ENCODE results near the gene OAS2. TPM values are rescaled to one million over a fixed set of nuclear protein-coding genes. Genes with fewer than 3 reads are reported as not detected.

OAS2 gene
- total and polyA plus RNA-seq, 2 donors (not counting 1 experiment from before 2014, with no cell fraction given): 2.2 to 3.1 TPM

DNA sequence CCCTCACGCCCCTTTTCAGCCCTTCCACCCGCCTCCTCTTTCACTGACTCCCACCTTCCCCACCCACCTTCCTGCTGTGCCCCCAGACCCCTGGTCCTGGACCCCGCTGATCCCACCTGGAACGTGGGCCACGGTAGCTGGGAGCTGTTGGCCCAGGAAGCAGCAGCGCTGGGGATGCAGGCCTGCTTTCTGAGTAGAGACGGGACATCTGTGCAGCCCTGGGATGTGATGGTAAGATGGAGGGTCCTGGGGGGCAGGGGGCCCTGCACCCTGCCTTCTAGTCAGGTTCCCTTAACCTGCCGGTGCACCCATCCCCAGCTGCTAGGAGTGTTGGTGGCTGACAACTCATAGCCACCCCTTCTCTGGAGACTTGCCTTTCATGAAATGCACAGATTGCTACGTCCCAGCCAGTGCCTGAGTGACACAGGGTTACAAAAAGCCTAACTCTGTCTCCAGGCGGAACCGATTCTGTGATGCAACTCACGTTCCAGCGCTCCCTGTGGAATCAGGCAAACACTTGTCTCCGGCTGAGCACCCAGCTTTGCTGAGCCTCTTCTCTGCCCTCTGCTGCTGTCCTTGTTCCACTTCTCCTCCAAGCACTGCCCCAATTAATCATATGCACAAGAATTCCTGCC is 15.0 kb upstream of the OAS2 start:
- Histone ChIP-seq H3K4me3 (replicated peaks in 1 of 4; ENCODE audit: control extremely low read depth in 1 of 4, insufficient read depth in 1 of 4, low read depth in 3 of 4, low read length in 4 of 4) (no peak overlapping the region), H2AFZ (ENCODE audit: low read length) (no peak overlapping the region), H4K20me1 (ENCODE audit: control insufficient read depth, extremely low read depth, insufficient read depth, low read length) (no peaks in the 10 kb centered on the region), H3K9ac (ENCODE audit: insufficient read depth, low read length) (no peak overlapping the region), H3K27ac (ENCODE audit: insufficient read depth, low read length) (no peak overlapping the region), H3K4me2 (ENCODE audit: extremely low read depth, insufficient read depth, low read length) (no peak overlapping the region), H3K79me2 (ENCODE audit: control insufficient read depth, insufficient read depth, low read length) (no peaks in the 10 kb centered on the region), H3K9me3 (ENCODE audit: control insufficient read depth, insufficient read depth, low read depth, low read length) (no peaks in the 10 kb centered on the region), H3K4me1 (ENCODE audit: control insufficient read depth, extremely low read depth, insufficient read depth, low read length) (no peaks in the 10 kb centered on the region), H3K36me3 (ENCODE audit: control insufficient read depth, insufficient read depth, low read length) (no peaks in the 10 kb centered on the region), H3K27me3 (ENCODE audit: control insufficient read depth, insufficient read depth, low read length) (no peaks in the 10 kb centered on the region)
- TF ChIP-seq, protein P1, sequence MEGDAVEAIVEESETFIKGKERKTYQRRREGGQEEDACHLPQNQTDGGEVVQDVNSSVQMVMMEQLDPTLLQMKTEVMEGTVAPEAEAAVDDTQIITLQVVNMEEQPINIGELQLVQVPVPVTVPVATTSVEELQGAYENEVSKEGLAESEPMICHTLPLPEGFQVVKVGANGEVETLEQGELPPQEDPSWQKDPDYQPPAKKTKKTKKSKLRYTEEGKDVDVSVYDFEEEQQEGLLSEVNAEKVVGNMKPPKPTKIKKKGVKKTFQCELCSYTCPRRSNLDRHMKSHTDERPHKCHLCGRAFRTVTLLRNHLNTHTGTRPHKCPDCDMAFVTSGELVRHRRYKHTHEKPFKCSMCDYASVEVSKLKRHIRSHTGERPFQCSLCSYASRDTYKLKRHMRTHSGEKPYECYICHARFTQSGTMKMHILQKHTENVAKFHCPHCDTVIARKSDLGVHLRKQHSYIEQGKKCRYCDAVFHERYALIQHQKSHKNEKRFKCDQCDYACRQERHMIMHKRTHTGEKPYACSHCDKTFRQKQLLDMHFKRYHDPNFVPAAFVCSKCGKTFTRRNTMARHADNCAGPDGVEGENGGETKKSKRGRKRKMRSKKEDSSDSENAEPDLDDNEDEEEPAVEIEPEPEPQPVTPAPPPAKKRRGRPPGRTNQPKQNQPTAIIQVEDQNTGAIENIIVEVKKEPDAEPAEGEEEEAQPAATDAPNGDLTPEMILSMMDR (conservative IDR thresholded peaks at IDR 0.05 in 1 of 2, IDR thresholded peaks at IDR 0.05 in 1 of 2; ENCODE audit: low read depth in 1 of 2, low read length in 2 of 2): no peak
- TF ChIP-seq EZH2 (IDR thresholded peaks at IDR 0.05; ENCODE audit: low read length, missing control alignments): no peak
- no peak for DNase-seq (ENCODE audit: low read depth in 2 of 2)

DNA sequence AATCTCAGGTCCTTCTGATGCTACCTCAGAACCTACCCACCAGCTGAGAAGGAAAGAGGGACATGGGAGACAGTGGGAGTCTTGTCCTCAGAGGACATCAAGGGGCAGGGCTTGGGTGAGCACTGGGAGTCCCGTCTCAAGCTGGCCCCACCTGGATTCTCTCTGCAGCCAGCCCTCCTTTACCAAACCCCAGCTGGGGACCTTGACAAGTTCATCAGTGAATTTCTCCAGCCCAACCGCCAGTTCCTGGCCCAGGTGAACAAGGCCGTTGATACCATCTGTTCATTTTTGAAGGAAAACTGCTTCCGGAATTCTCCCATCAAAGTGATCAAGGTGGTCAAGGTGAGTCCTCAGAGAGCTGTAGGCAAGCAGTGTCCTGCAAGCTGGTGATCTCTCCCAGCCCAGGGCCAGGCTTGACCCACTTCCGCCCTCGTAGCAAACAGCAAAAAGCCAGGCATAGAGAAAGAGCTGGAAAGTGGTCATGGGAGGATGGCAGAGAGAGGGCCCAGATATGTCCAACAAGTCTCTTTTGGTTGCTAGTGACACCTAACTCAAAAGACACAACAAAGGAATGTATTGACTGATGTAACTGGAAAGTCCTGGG is 14.2 kb upstream of the OAS2 start:
- H3K4me2 ChIP-seq (ENCODE audit: extremely low read depth, insufficient read depth, low read length): no peak overlapping the region
- no peak overlapping the region for H3K27ac ChIP-seq (ENCODE audit: insufficient read depth, low read length)
- H3K9ac ChIP-seq (ENCODE audit: insufficient read depth, low read length): no peak overlapping the region
- no peak for DNase-seq (ENCODE audit: low read depth in 2 of 2)
- TF ChIP-seq, protein P1 (conservative IDR thresholded peaks at IDR 0.05 in 1 of 2, IDR thresholded peaks at IDR 0.05 in 1 of 2; ENCODE audit: low read depth in 1 of 2, low read length in 2 of 2): no peak
- TF ChIP-seq EZH2 (IDR thresholded peaks at IDR 0.05; ENCODE audit: low read length, missing control alignments): no peak
- no peak overlapping the region for H3K4me3 ChIP-seq (replicated peaks in 1 of 4; ENCODE audit: control extremely low read depth in 1 of 4, insufficient read depth in 1 of 4, low read depth in 3 of 4, low read length in 4 of 4)
- no peaks in the 10 kb centered on the region for H3K27me3 ChIP-seq (ENCODE audit: control insufficient read depth, insufficient read depth, low read length)
- no peaks in the 10 kb centered on the region for H3K79me2 ChIP-seq (ENCODE audit: control insufficient read depth, insufficient read depth, low read length)
- no peak overlapping the region for H2AFZ ChIP-seq (ENCODE audit: low read length)
- no peaks in the 10 kb centered on the region for H4K20me1 ChIP-seq (ENCODE audit: control insufficient read depth, extremely low read depth, insufficient read depth, low read length)
- H3K4me1 ChIP-seq (ENCODE audit: control insufficient read depth, extremely low read depth, insufficient read depth, low read length): no peaks in the 10 kb centered on the region
- H3K36me3 ChIP-seq (ENCODE audit: control insufficient read depth, insufficient read depth, low read length): no peaks in the 10 kb centered on the region
- H3K9me3 ChIP-seq (ENCODE audit: control insufficient read depth, insufficient read depth, low read depth, low read length): no peaks in the 10 kb centered on the region

DNA sequence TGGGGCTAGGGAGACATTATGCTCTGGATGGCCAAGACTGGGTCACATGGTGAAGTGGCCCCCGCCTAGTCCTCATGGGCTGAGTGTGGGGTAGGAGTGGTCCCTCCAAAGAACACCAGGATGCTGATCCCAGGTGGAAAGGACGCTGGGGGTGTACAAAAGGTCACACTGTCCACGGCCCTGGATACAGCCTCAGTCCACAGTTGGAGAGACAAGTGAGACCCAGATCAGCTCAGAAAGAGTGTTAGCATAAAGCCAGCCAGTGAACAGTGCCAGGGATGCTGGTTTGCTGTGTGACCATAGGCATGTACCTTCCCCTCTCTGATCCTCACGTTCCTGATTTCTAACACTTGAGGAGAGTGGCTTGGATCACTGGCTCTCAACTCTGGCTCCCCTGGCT is 13.4 kb upstream of the OAS2 start:
- DNase-seq (ENCODE audit: low read depth in 2 of 2): no peak
- Histone ChIP-seq H2AFZ (ENCODE audit: low read length) (no peak overlapping the region), H3K9ac (ENCODE audit: insufficient read depth, low read length) (no peak overlapping the region), H3K9me3 (ENCODE audit: control insufficient read depth, insufficient read depth, low read depth, low read length) (no peaks in the 10 kb centered on the region), H4K20me1 (ENCODE audit: control insufficient read depth, extremely low read depth, insufficient read depth, low read length) (no peaks in the 10 kb centered on the region), H3K27me3 (ENCODE audit: control insufficient read depth, insufficient read depth, low read length) (no peaks in the 10 kb centered on the region), H3K36me3 (ENCODE audit: control insufficient read depth, insufficient read depth, low read length) (no peaks in the 10 kb centered on the region), H3K27ac (ENCODE audit: insufficient read depth, low read length) (no peak overlapping the region), H3K4me3 (replicated peaks in 1 of 4; ENCODE audit: control extremely low read depth in 1 of 4, insufficient read depth in 1 of 4, low read depth in 3 of 4, low read length in 4 of 4) (no peak overlapping the region), H3K4me1 (ENCODE audit: control insufficient read depth, extremely low read depth, insufficient read depth, low read length) (no peaks in the 10 kb centered on the region), H3K79me2 (ENCODE audit: control insufficient read depth, insufficient read depth, low read length) (no peaks in the 10 kb centered on the region), H3K4me2 (ENCODE audit: extremely low read depth, insufficient read depth, low read length) (no peak overlapping the region)
- TF ChIP-seq, protein P1 (conservative IDR thresholded peaks at IDR 0.05 in 1 of 2, IDR thresholded peaks at IDR 0.05 in 1 of 2; ENCODE audit: low read depth in 1 of 2, low read length in 2 of 2): no peak

Measured in fibroblast of lung (primary cell).